GF-D8 (cell line): ENCODE data around the gene CLSTN3.

Experiments
- DNase-seq: peaks from one replicate; lab custom pipeline; 2025; lab: John Stamatoyannopoulos, UW

CLSTN3 gene

DNA sequence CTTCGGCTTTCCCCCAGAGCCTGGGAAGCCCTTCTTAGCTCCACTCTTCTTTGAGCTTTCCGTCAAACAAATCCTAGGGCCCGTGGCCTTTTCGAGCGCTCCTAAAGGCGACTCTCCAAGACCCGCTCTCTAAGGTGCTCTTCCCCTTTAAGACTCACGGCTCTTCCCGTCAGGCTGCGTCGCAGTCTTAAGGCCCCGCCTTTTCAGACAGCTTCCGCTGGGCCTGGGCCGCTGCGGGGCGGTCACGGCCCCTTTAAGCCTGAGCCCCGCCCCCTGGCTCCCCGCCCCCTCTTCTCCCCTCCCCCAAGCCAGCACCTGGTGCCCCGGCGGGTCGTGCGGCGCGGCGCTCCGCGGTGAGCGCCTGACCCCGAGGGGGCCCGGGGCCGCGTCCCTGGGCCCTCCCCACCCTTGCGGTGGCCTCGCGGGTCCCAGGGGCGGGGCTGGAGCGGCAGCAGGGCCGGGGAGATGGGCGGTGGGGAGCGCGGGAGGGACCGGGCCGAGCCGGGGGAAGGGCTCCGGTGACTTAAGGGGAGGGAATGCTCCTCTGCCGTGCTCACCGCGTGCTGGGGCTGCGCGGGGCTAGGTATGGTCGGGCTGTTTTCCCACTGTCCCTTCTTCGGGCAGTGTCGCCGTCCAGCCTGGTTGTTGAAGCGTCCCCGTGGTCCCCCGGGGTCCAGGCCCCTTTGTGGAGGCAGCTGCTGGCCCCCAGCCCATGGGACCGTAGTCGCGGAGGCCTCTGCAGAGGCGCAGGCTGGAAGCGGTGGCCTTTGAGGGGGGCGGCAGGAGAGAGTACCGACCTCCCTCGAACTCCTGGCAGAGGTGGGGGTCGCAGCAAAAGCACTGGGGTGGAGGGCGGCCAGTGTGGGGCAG, 59.5 kb downstream of the CLSTN3 start, which contains the start of gene PEX5:
PEX5 (plus strand) TSS at position 289 of the 870 bp plus-strand sequence. CDS start 692 bp downstream, outside the sequence.
- DNase-seq: peak; percentile 81

DNA sequence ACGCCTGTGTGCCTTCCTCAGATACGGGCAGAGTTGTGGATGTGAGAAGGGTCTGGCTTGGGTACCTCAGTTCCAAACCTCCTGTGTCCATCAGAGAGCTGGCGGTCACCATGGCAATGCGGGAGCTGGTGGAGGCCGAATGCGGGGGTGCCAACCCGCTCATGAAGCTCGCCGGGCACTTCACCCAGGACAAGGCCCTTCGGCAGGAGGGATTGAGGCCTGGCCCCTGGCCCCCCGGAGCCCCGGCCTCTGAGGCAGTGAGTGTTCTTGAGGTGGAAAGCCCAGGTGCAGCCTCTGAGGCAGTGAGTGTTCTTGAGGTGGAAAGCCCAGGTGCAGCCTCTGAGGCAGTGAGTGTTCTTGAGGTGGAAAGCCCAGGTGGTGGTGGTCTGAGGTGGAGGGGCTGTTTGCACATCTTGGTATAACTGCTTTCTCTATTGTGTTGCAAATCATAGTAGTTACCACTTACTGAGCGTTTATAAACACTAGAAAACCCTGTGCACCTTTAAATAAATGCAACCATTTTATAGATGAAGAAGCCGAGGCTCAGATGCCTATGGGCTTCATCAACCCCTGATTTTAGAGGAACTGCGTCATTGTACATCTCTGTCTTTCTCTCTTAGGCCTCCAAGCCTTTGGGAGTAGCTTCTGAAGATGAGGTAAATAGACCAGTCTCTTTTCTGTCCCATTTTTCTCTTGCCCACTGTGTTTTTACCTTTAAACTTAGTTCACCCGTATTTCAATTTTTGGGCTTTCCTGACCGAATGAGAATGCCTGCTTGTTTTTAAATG, 60.3 kb downstream of the CLSTN3 start:
- no peak for DNase-seq

DNA sequence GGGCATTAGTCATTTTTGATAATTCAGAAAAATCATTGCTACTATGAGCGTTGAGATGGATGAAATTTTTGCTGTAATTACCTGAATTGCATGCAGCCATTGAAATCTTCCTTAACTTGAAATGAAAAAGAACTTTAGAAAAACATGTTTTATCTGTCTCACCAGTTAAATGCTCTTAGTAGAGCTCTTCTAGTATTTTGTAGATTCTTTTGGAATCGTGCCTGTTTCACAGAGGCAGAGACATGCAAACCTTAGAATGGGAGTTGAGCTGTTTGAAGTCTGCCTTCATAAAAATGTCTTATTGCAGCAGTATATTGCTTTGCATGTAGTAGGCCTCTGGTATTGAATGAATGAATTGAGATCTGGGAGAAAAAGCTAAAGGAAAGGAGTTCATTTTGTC, 63.5 kb downstream of the CLSTN3 start:
- DNase-seq: no peak

DNA sequence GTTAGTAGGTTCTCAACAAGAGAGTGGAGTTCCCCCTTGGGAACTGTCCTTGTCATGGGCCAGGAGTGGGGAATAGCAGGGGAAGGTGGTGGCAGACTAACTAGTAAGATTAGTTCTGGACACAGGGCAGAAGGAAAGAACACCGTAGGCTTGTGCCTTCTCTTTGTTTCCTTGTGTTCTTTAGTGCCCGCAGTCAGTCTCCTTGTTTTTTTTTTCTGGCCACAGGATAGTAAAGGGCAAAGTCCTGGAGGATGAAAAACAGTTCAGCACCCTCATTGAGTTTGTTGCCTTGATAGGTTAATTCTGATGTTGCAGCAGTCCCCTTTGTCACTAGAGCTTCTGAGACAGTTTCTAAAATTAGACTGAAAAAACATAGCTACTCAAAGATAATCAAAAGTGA, 67.7 kb downstream of the CLSTN3 start:
- no peak for DNase-seq

DNA sequence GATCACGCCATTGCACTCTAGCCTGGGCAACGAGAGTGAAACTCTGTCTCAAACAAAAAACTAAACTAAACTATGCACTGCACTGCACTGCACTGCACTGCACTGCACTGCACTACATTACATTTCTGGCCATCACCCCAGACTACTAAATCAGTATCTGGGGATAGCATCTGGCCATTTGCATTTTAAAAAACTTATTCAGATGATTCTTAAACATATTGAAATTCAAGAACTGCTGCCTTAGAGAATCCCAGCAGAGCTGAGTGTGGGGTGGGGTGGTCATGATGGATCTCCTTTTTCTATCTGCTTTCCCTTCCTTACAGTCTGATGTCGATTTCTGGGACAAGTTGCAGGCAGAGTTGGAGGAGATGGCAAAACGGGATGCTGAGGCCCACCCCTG, 72.9 kb downstream of the CLSTN3 start:
- no peak for DNase-seq

DNA sequence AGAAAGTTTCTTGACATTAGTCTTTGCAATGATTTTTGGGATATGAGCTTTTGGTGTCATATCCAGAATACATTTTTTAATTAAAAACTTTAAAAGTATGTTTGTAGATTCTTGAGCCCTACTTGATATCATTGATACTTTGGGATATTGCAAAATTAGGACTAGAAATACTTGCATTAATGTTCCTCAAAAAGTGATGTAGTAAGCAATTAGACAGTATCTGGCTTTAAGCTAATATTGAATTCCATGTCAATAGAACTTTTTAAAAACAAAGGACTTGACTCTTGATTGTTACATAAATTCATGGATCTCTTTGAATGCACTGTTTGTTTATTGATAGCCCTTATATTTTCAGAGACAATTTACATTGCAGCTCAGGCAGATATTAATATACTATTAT, 74.9 kb downstream of the CLSTN3 start:
- no peak for DNase-seq

DNA sequence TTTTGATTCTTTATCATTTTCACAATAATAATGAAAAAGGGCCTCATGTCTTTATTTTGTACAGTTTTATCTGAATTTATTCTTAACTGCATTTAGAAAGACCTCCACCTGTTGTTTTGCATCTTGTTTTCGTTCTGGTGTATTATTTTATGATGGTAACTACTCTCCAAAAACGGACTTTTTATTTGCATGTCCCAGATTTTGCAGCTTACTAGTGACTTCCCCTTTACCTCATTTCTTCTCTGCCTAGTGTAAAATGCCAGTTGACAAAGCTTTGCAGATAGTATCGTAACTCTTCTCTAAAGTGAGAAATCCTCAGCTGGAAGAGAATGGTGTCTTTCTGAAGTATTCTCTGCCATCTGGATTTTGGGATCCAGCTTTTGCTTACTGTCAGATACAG, 76.5 kb downstream of the CLSTN3 start:
- no peak for DNase-seq

DNA sequence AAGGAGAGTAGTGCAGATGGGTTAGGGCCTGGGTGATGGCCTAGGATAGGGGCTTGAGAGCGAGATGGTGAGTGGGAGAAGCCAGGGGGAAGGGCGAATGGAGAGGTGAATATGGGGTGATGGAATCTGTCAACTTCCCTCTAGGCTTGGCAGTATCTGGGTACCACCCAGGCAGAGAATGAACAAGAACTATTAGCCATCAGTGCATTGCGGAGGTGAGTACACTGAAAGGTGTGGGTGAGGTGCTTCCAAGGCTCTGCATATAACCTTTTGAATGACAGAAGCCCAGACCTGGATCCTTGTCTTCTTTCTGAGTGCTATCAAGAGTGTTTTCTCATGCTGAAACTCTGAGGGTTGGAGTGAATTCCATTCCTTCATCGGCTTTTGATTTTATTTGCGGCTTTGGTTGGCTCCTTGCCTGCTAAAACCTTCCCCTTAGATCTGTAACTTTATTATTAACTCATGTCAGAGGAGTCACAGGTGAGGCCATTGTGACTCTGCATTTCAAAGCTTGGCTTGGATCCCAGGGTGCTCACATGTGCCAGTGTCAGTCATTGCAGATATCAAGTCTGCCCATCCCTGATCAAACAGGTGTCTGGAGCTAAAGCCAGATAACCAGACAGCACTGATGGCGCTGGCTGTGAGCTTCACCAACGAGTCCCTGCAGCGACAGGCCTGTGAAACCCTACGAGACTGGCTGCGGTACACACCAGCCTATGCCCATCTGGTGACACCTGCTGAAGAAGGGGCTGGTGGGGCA, 77.9 kb downstream of the CLSTN3 start:
- DNase-seq: no peak
